Hematopoietic multipotent progenitor cell treated with erythropoietin and hydrocortisone succinate and interleukin-3 and kit ligand, for 15 days (in vitro differentiated cells): ENCODE results near the gene SMIM20.

Experiments used
- DNase-seq: peaks from one replicate; pipeline ENCODE4 v3.0.0-alpha.2; 2015; ENCODE audit warnings: low spot score

The SMIM20 gene

GRCh38 chr4:25926462-25926861 lies 12.4 kb downstream of the SMIM20 start:
- peak; percentile 15 for DNase-seq

- no peak for DNase-seq
Observed at GRCh38 chr4:25927361-25928195, 13.6 kb downstream of the SMIM20 start.

GRCh38 chr4:25928379-25929297 lies 14.6 kb downstream of the SMIM20 start:
- no peak for DNase-seq

- no peak for DNase-seq
Observed at GRCh38 chr4:25929298-25929686, 15.3 kb downstream of the SMIM20 start.

GRCh38 chr4:25930731-25931354 lies 16.8 kb downstream of the SMIM20 start:
- no peak for DNase-seq

GRCh38 chr4:25936696-25937095 lies 22.7 kb downstream of the SMIM20 start:
- DNase-seq: no peak

- no peak for DNase-seq
Observed at GRCh38 chr4:25937801-25938200, 23.8 kb downstream of the SMIM20 start.

GRCh38 chr4:25938366-25938765 lies 24.3 kb downstream of the SMIM20 start:
- no peak for DNase-seq

GRCh38 chr4:25938787-25939186 lies 24.8 kb downstream of the SMIM20 start:
- no peak for DNase-seq

- no peak for DNase-seq
Observed at GRCh38 chr4:25939330-25939729, 25.3 kb downstream of the SMIM20 start.

- DNase-seq: no peak
Observed at GRCh38 chr4:25941457-25942221, 27.6 kb downstream of the SMIM20 start.

GRCh38 chr4:25943312-25943711 lies 29.3 kb downstream of the SMIM20 start:
- DNase-seq: no peak

GRCh38 chr4:25943805-25944204 lies 29.8 kb downstream of the SMIM20 start:
- no peak for DNase-seq

GRCh38 chr4:25948051-25948450 lies 34.0 kb downstream of the SMIM20 start:
- no peak for DNase-seq

GRCh38 chr4:25949173-25949748 lies 35.2 kb downstream of the SMIM20 start:
- no peak for DNase-seq

GRCh38 chr4:25949994-25950393 lies 36.0 kb downstream of the SMIM20 start:
- no peak for DNase-seq

GRCh38 chr4:25950461-25951389 lies 36.7 kb downstream of the SMIM20 start:
- no peak for DNase-seq

GRCh38 chr4:25951390-25951952 lies 37.5 kb downstream of the SMIM20 start:
- DNase-seq: no peak

GRCh38 chr4:25953740-25954139 lies 39.7 kb downstream of the SMIM20 start:
- no peak for DNase-seq
